HepG2 (cell line): ENCODE results near the gene RBM5.

Source experiments
- CTCF ChIP-seq: sonication (generic); formaldehyde crosslinking; IDR thresholded peaks from 2 replicates; pipeline ENCODE4 v1.5.0; 2020; ENCODE audit warnings: mild to moderate bottlenecking, missing genetic modification reagents, moderate library complexity
- FOSL1 ChIP-seq: sonication (generic); formaldehyde crosslinking; IDR thresholded peaks from 2 replicates; pipeline ENCODE4 v1.9.0; 2021; ENCODE audit warnings: missing genetic modification reagents, borderline replicate concordance
- PBX3 ChIP-seq: sonication (generic); formaldehyde crosslinking; IDR thresholded peaks from 2 replicates; pipeline ENCODE4 v1.8.1; 2023; ENCODE audit warnings: missing genetic modification reagents, inconsistent platforms, borderline replicate concordance
- POLR2A ChIP-seq, 2 experiments: IDR thresholded peaks; 2 replicates each; pipeline ENCODE4 v1.6.1; 2011; ENCODE audit warnings: low read depth in 2 of 2, low read length in 2 of 2, mild to moderate bottlenecking in 1 of 2, moderate library complexity in 1 of 2; ENCODE audit not compliant: insufficient read depth in 1 of 2
- RNF2 ChIP-seq: fragments of 450-650 bp; conservative IDR thresholded peaks from 2 replicates; pipeline ENCODE4 v1.6.1; 2016; ENCODE audit warnings: low read depth
- SMARCE1 ChIP-seq: fragments of 450-650 bp; IDR thresholded peaks from 2 replicates; pipeline ENCODE4 v1.6.1; 2017; ENCODE audit warnings: borderline replicate concordance
- ZBTB44 ChIP-seq: sonication (generic); formaldehyde crosslinking; IDR thresholded peaks from 2 replicates; pipeline ENCODE4 v1.4.0; 2020; ENCODE audit warnings: missing genetic modification reagents

GRCh38 chr3:50167069-50167840 is 78.5 kb downstream of the RBM5 start:
- TF ChIP-seq ZBTB44 (CRISPR knock-in tag) (no peak), PBX3 (no peak), CTCF (CRISPR knock-in tag) (no peak), SMARCE1 (no peak), FOSL1 (CRISPR knock-in tag) (no peak), POLR2A (IDR thresholded peaks at IDR 0.05; ENCODE audit: insufficient read depth in 1 of 2, low read depth in 2 of 2, low read length in 2 of 2) (no peak), RNF2 (no peak)
